HCT116 (cell line): ENCODE results near the gene ZNF202.

Experiments used
- EGR1 ChIP-seq: IDR thresholded peaks from 2 replicates; pipeline ENCODE4 v1.6.1; 2012; ENCODE audit warnings: low read depth
- EZH2 ChIP-seq: fragments of 200-600 bp; sonication (generic); IDR thresholded peaks from 2 replicates; pipeline ENCODE4 v1.6.1; 2017; ENCODE audit warnings: antibody characterized with exemption, mixed run types
- POLR2A ChIP-seq: IDR thresholded peaks from 2 replicates; pipeline ENCODE4 v1.7.0; 2011; ENCODE audit warnings: borderline replicate concordance; ENCODE audit not compliant: insufficient read depth, insufficient read length; ENCODE audit errors: extremely low read depth
- POLR2AphosphoS5 ChIP-seq: IDR thresholded peaks from 2 replicates; pipeline ENCODE4 v1.6.1; 2011; ENCODE audit warnings: mild to moderate bottlenecking, low read depth, low read length, moderate library complexity
- RAD21 ChIP-seq: IDR thresholded peaks from 2 replicates; pipeline ENCODE4 v1.6.1; 2012; ENCODE audit warnings: low read depth, mild to moderate bottlenecking
- SIN3A ChIP-seq: IDR thresholded peaks from 2 replicates; pipeline ENCODE4 v1.6.1; 2012; ENCODE audit warnings: low read depth
- TCF7L2 ChIP-seq: IDR thresholded peaks from 2 replicates; pipeline ENCODE4 v1.7.0; 2011; ENCODE audit warnings: borderline replicate concordance, inconsistent platforms; ENCODE audit not compliant: insufficient read depth, insufficient read length; ENCODE audit errors: extremely low read depth
- TF ChIP-seq, protein P1 (sequence below), 3 experiments: fragments of 200-600 bp in 1 of 3; sonication (generic) in 1 of 3; IDR thresholded peaks in 2 of 3; conservative IDR thresholded peaks in 1 of 3; 2 replicates each; pipeline ENCODE4 v1.5.1; 2012 to 2017; ENCODE audit warnings: low read depth in 2 of 3, low read length in 2 of 3, antibody characterized with exemption in 1 of 3, borderline replicate concordance in 1 of 3, control low read depth in 1 of 3, mild to moderate bottlenecking in 1 of 3, mixed read lengths in 1 of 3, mixed run types in 1 of 3, moderate library complexity in 1 of 3; ENCODE audit not compliant: insufficient read depth in 1 of 3
- TF ChIP-seq, protein P2 (sequence below): IDR thresholded peaks from 2 replicates; pipeline ENCODE4 v1.6.1; 2012; ENCODE audit warnings: low read depth

DNA sequence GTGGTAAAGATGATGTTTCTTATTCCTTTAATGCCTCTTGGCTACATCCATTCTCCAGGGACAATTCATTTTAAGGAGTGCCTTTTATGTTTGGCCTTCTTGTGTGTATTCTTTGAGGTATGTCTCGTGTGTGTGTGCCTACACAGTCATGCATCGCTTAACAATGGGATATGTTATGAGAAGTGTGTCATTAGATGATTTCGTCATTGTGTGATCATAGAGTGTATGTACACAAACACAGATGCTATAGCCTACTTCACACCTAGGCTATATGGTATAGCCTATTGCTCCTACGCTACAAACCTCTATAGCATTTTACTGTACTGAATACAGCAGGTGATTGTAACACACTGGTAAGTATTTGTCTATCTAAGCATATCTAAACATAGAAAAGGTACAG is 23.0 kb downstream of the ZNF202 start:
- TF ChIP-seq, protein P1, sequence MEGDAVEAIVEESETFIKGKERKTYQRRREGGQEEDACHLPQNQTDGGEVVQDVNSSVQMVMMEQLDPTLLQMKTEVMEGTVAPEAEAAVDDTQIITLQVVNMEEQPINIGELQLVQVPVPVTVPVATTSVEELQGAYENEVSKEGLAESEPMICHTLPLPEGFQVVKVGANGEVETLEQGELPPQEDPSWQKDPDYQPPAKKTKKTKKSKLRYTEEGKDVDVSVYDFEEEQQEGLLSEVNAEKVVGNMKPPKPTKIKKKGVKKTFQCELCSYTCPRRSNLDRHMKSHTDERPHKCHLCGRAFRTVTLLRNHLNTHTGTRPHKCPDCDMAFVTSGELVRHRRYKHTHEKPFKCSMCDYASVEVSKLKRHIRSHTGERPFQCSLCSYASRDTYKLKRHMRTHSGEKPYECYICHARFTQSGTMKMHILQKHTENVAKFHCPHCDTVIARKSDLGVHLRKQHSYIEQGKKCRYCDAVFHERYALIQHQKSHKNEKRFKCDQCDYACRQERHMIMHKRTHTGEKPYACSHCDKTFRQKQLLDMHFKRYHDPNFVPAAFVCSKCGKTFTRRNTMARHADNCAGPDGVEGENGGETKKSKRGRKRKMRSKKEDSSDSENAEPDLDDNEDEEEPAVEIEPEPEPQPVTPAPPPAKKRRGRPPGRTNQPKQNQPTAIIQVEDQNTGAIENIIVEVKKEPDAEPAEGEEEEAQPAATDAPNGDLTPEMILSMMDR (IDR thresholded peaks at IDR 0.05 in 2 of 3, conservative IDR thresholded peaks at IDR 0.05 in 1 of 3; ENCODE audit: borderline replicate concordance in 1 of 3, insufficient read depth in 1 of 3, low read depth in 2 of 3, low read length in 2 of 3) = no peak
- TF ChIP-seq RAD21 = no peak
- TF ChIP-seq, protein P2, sequence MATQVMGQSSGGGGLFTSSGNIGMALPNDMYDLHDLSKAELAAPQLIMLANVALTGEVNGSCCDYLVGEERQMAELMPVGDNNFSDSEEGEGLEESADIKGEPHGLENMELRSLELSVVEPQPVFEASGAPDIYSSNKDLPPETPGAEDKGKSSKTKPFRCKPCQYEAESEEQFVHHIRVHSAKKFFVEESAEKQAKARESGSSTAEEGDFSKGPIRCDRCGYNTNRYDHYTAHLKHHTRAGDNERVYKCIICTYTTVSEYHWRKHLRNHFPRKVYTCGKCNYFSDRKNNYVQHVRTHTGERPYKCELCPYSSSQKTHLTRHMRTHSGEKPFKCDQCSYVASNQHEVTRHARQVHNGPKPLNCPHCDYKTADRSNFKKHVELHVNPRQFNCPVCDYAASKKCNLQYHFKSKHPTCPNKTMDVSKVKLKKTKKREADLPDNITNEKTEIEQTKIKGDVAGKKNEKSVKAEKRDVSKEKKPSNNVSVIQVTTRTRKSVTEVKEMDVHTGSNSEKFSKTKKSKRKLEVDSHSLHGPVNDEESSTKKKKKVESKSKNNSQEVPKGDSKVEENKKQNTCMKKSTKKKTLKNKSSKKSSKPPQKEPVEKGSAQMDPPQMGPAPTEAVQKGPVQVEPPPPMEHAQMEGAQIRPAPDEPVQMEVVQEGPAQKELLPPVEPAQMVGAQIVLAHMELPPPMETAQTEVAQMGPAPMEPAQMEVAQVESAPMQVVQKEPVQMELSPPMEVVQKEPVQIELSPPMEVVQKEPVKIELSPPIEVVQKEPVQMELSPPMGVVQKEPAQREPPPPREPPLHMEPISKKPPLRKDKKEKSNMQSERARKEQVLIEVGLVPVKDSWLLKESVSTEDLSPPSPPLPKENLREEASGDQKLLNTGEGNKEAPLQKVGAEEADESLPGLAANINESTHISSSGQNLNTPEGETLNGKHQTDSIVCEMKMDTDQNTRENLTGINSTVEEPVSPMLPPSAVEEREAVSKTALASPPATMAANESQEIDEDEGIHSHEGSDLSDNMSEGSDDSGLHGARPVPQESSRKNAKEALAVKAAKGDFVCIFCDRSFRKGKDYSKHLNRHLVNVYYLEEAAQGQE = no peak
- TF ChIP-seq POLR2A = no peak
- no peak for TF ChIP-seq EGR1
- TF ChIP-seq EZH2 = no peak
- no peak for TF ChIP-seq POLR2AphosphoS5
- TF ChIP-seq TCF7L2 = no peak
- no peak for TF ChIP-seq SIN3A
